Heart left ventricle (tissue), 13 donors: Measurements from ENCODE around the gene ATP6V0A1.

Source experiments
- CTCF ChIP-seq, 12 donors: fragments of 200-600 bp; sonication (generic) in 4 of 12; IDR thresholded peaks; one replicate each; pipeline versions ENCODE4 v1.5.0 to v1.8.0; 2018 to 2022; ENCODE audit warnings: antibody characterized with exemption in 12 of 12, mild to moderate bottlenecking in 5 of 12
- POLR2A ChIP-seq, 2 donors: fragments of 450-650 bp; IDR thresholded peaks; one replicate each; pipeline ENCODE4 v1.6.1; 2017; ENCODE audit warnings: antibody characterized with exemption in 2 of 2, mild to moderate bottlenecking in 2 of 2, moderate library complexity in 2 of 2
- donor health status: ischemic (EF 13 %, LVEDD 7.1; RV severe dilation, severe dysfunction).
- donor health status: DM: no; HTN: yes; CAD: no.
- donor health status: DM: no; HTN: no; CAD: no.
- donor health status: ischemic (EF 25% LVEDD 6.9; RV normal size, moderate dysfunction).
- donor health status: ischemic (EF 25% LVEDD 5.7; RV mildly dilated, moderate dysfunction).
- donor health status: ischemic (EF 35%, LVEDD 5.7; RV mildly dilated, moderate dysfunction).
- donor health status: nonischemic (EF 11% LVEDD 7.7; RV severe dilation, severe dysfunction).
- donor health status: DM: yes; HTN: yes; CAD: no.
- donor health status: PGD.
- donor health status: ischemic (EF 29% LVEDD 5.4; RV normal size, mild dysfunction).
- donor health status: nonischemic (EF 23%, LVEDD 6.1; RV moderate dilation, normal function).

GRCh38 chr17:42424991-42425610 lies 33.6 kb upstream of the ATP6V0A1 start:
- TF ChIP-seq CTCF (IDR thresholded peaks at IDR 0.05) (no peak), POLR2A (IDR thresholded peaks at IDR 0.05) (no peak)
